HEK293 (cell line): ENCODE measurements around the gene ERBB2.

Experiments used
- CTCF ChIA-PET: fragments of 350-600 bp; formaldehyde crosslinking; extraction: SDS; loops from one replicate; lab custom pipeline; 2021; ENCODE audit warnings: antibody characterized with exemption; lab: Yijun Ruan, JAX
- POLR2A ChIA-PET: fragments of 300-600 bp; formaldehyde crosslinking; extraction: SDS; loops from one replicate; lab custom pipeline; 2020; ENCODE audit warnings: antibody characterized with exemption, inconsistent platforms; lab: Yijun Ruan, JAX
- H3K27ac ChIP-seq: fragments of 200-500 bp; sonication (Bioruptor generic); 2 replicates; pipeline ENCODE4 v1.5.1; 2014; ENCODE audit warnings: low read depth, low read length, control low read depth, inconsistent platforms; ENCODE audit errors: extremely low read depth
- H3K36me3 ChIP-seq, 2 experiments: fragments of 200-500 bp in 1 of 2; sonication (Bioruptor generic) in 1 of 2; 1 replicate in 1 of 2; 2 replicates in 1 of 2; pipeline ENCODE4 v1.5.1; 2014 to 2017; ENCODE audit warnings: inconsistent platforms in 2 of 2, low read length in 2 of 2; ENCODE audit not compliant: control insufficient read depth in 2 of 2, insufficient read depth in 1 of 2
- H3K4me1 ChIP-seq: fragments of 200-500 bp; sonication (Bioruptor generic); 2 replicates; pipeline ENCODE4 v1.5.1; 2014; ENCODE audit warnings: mild to moderate bottlenecking, low read length, inconsistent platforms; ENCODE audit not compliant: control insufficient read depth, insufficient read depth
- H3K4me3 ChIP-seq: 2 replicates; pipeline ENCODE4 v1.5.1; 2011; ENCODE audit warnings: low read depth, mild to moderate bottlenecking, control low read depth, low read length, moderate library complexity
- H3K9me3 ChIP-seq: fragments of 200-500 bp; sonication (Bioruptor generic); 2 replicates; pipeline ENCODE4 v1.5.1; 2014; ENCODE audit warnings: low read depth, low read length, inconsistent platforms; ENCODE audit not compliant: control insufficient read depth, insufficient read depth
- EGR2 ChIP-seq: fragments of 450-650 bp; formaldehyde crosslinking; IDR thresholded peaks from 2 replicates; pipeline ENCODE4 v1.5.1; 2016; ENCODE audit warnings: low read depth, missing biosample characterization, missing genetic modification characterization
- GLIS2 ChIP-seq: fragments of 450-650 bp; formaldehyde crosslinking; IDR thresholded peaks from 2 replicates; pipeline ENCODE4 v1.5.1; 2016; ENCODE audit warnings: missing biosample characterization, missing genetic modification characterization
- HOXC10 ChIP-seq: sonication (generic); formaldehyde crosslinking; IDR thresholded peaks from 2 replicates; pipeline ENCODE4 v1.8.1; 2023; ENCODE audit warnings: mild to moderate bottlenecking, missing genetic modification reagents
- KLF8 ChIP-seq: fragments of 450-650 bp; formaldehyde crosslinking; IDR thresholded peaks from 2 replicates; pipeline ENCODE4 v1.5.1; 2016; ENCODE audit warnings: missing biosample characterization, missing genetic modification characterization
- SP2 ChIP-seq: fragments of 450-650 bp; formaldehyde crosslinking; IDR thresholded peaks from 2 replicates; pipeline ENCODE4 v1.5.1; 2016; ENCODE audit warnings: missing biosample characterization, missing genetic modification characterization
- TCF7L2 ChIP-seq: IDR thresholded peaks from 2 replicates; pipeline ENCODE4 v1.6.1; 2011; ENCODE audit warnings: low read depth, mild to moderate bottlenecking, inconsistent platforms, low read length, moderate library complexity, borderline replicate concordance
- TRIM28 ChIP-seq: IDR thresholded peaks from 2 replicates; pipeline ENCODE4 v1.6.1; 2011; ENCODE audit warnings: low read length, control low read depth, borderline replicate concordance
- YY2 ChIP-seq: fragments of 450-650 bp; formaldehyde crosslinking; IDR thresholded peaks from 2 replicates; pipeline ENCODE4 v1.5.1; 2016; ENCODE audit warnings: missing biosample characterization, missing genetic modification characterization
- ZBTB49 ChIP-seq: fragments of 450-650 bp; formaldehyde crosslinking; IDR thresholded peaks from 2 replicates; pipeline ENCODE4 v1.5.1; 2016; ENCODE audit warnings: missing biosample characterization, missing genetic modification characterization, low read depth
- ZNF112 ChIP-seq: fragments of 450-650 bp; formaldehyde crosslinking; IDR thresholded peaks from 2 replicates; pipeline ENCODE4 v1.5.0; 2017; ENCODE audit warnings: missing biosample characterization, missing genetic modification characterization
- ZNF138 ChIP-seq: fragments of 450-650 bp; formaldehyde crosslinking; IDR thresholded peaks from 2 replicates; pipeline ENCODE4 v1.5.1; 2016; ENCODE audit warnings: missing biosample characterization, missing genetic modification characterization, borderline replicate concordance
- ZNF140 ChIP-seq: fragments of 450-650 bp; formaldehyde crosslinking; IDR thresholded peaks from 2 replicates; pipeline ENCODE4 v1.5.1; 2016; ENCODE audit warnings: missing biosample characterization, missing genetic modification characterization
- ZNF157 ChIP-seq: fragments of 450-650 bp; formaldehyde crosslinking; IDR thresholded peaks from 2 replicates; pipeline ENCODE4 v1.5.1; 2016; ENCODE audit warnings: missing biosample characterization, missing genetic modification characterization
- ZNF19 ChIP-seq: fragments of 450-650 bp; formaldehyde crosslinking; IDR thresholded peaks from 2 replicates; pipeline ENCODE4; 2016; ENCODE audit warnings: missing biosample characterization, missing genetic modification characterization, low read depth
- ZNF311 ChIP-seq: fragments of 450-650 bp; formaldehyde crosslinking; IDR thresholded peaks from 2 replicates; pipeline ENCODE4 v1.5.1; 2017; ENCODE audit warnings: missing biosample characterization, missing genetic modification characterization, borderline replicate concordance
- ZNF37A ChIP-seq: fragments of 450-650 bp; IDR thresholded peaks from 2 replicates; pipeline ENCODE4 v1.5.1; 2018; ENCODE audit warnings: missing biosample characterization, missing genetic modification characterization
- ZNF426 ChIP-seq: fragments of 450-650 bp; formaldehyde crosslinking; IDR thresholded peaks from 2 replicates; pipeline ENCODE4 v1.5.1; 2017; ENCODE audit warnings: missing biosample characterization, missing genetic modification characterization, mild to moderate bottlenecking, inconsistent platforms, moderate library complexity
- ZNF514 ChIP-seq: fragments of 450-650 bp; formaldehyde crosslinking; IDR thresholded peaks from 2 replicates; pipeline ENCODE4 v1.5.1; 2016; ENCODE audit warnings: missing biosample characterization, missing genetic modification characterization
- ZNF548 ChIP-seq: fragments of 450-650 bp; formaldehyde crosslinking; IDR thresholded peaks from 2 replicates; pipeline ENCODE4 v1.5.1; 2016; ENCODE audit warnings: missing biosample characterization, missing genetic modification characterization
- ZNF621 ChIP-seq: fragments of 450-650 bp; formaldehyde crosslinking; IDR thresholded peaks from 2 replicates; pipeline ENCODE4 v1.5.1; 2017; ENCODE audit warnings: missing biosample characterization, missing genetic modification characterization
- ZNF664 ChIP-seq: fragments of 450-650 bp; formaldehyde crosslinking; IDR thresholded peaks from 2 replicates; pipeline ENCODE4 v1.5.1; 2016; ENCODE audit warnings: missing biosample characterization, missing genetic modification characterization
- ZNF76 ChIP-seq: fragments of 450-650 bp; formaldehyde crosslinking; IDR thresholded peaks from 2 replicates; pipeline ENCODE4; 2016; ENCODE audit warnings: low read depth, missing biosample characterization, missing genetic modification characterization, borderline replicate concordance
- TF ChIP-seq, protein P1 (sequence below): fragments of 450-650 bp; formaldehyde crosslinking; IDR thresholded peaks from 2 replicates; pipeline ENCODE4 v1.5.1; 2016; ENCODE audit warnings: missing biosample characterization, missing genetic modification characterization
- TF ChIP-seq, protein P2 (sequence below): fragments of 450-650 bp; formaldehyde crosslinking; IDR thresholded peaks from 2 replicates; pipeline ENCODE4 v1.5.1; 2016; ENCODE audit warnings: missing biosample characterization, missing genetic modification characterization
- TF ChIP-seq, protein P3 (sequence below): fragments of 450-650 bp; formaldehyde crosslinking; IDR thresholded peaks from 2 replicates; pipeline ENCODE4 v1.5.1; 2016; ENCODE audit warnings: missing biosample characterization, missing genetic modification characterization, low read depth
- TF ChIP-seq, protein P4 (sequence below): fragments of 450-650 bp; formaldehyde crosslinking; IDR thresholded peaks from 2 replicates; pipeline ENCODE4 v1.5.0; 2017; ENCODE audit warnings: missing biosample characterization, missing genetic modification characterization, borderline replicate concordance

Gene ERBB2

DNA sequence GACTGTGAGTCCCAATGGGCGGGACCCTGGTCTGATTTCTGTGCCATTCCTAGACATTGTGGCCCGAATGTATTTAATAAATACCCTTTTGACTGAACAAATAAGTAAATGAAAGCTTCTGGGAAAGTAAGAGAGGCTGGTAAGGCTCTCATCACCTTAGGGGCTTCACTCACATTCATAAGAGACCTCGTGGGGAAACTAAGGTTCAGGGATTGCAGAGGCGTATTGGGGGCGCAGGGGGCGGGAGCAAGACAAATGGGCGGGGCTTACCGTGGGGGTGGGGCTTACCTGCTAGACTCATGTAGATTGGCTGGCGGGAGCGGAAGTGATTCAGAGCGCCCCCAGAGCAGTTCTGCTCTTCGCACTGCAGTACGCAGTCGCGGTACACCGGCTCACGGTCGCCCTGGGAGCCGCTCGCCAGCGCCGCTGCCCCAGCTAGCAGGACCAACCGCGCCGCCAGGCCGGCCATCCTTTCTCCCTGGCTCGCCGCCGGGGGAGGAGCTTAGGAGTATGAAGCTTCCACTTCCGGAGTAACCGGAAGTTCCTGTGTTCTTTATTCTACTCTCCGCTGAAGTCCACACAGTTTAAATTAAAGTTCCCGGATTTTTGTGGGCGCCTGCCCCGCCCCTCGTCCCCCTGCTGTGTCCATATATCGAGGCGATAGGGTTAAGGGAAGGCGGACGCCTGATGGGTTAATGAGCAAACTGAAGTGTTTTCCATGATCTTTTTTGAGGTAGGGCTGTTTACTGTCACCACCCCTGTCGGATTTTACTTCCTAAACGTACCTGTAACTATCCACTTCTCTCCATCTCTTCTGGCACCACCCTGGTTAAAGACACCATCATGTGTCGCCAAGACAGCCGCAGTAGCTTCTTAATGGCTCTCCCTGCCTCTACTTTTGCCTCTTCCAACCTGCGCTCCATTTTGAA, 12.1 kb upstream of the ERBB2 start, which contains the start of gene PGAP3:
Gene PGAP3, minus strand, starts transcription at position 512 of the 929 bp plus-strand sequence. Its CDS starts 43 bp downstream, at position 469.
- ChIA-PET POLR2A (interaction anchor here (0.6 to 4.1 kb wide), 25 partner anchors 9 to 462 kb away, joined by 3 to 42 read pairs (median 3); partner anchors contain the start of genes ERBB2, MIEN1, PSMD3 and STAC2), CTCF (interaction anchor here (0.7 to 3.2 kb wide), 9 partner anchors 10 to 174 kb away, joined by 3 to 11 read pairs (median 4); partner anchors contain the start of gene ERBB2)
- peaks cover 0 to 1% of the 10 kb centered on the region in 2 experiments; a peak in 2 of 3 replicates for H3K36me3 ChIP-seq
- no peak for TF ChIP-seq ZNF621 (tag by site-specific recombination)
- peak; percentile 53; the same call in 1 of the 2 replicates for TF ChIP-seq KLF8
- peak; percentile 35; the same call in 1 of the 2 replicates for TF ChIP-seq HOXC10
- TF ChIP-seq, protein P1, sequence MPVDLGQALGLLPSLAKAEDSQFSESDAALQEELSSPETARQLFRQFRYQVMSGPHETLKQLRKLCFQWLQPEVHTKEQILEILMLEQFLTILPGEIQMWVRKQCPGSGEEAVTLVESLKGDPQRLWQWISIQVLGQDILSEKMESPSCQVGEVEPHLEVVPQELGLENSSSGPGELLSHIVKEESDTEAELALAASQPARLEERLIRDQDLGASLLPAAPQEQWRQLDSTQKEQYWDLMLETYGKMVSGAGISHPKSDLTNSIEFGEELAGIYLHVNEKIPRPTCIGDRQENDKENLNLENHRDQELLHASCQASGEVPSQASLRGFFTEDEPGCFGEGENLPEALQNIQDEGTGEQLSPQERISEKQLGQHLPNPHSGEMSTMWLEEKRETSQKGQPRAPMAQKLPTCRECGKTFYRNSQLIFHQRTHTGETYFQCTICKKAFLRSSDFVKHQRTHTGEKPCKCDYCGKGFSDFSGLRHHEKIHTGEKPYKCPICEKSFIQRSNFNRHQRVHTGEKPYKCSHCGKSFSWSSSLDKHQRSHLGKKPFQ (tag by site-specific recombination) = no peak
- no peak for TF ChIP-seq ZNF548 (tag by site-specific recombination)
- TF ChIP-seq ZNF76 (tag by site-specific recombination) = no peak; the same call in 1 of the 2 replicates
- no peak for TF ChIP-seq ZBTB49 (tag by site-specific recombination)
- TF ChIP-seq ZNF664 = no peak
- TF ChIP-seq ZNF138 = no peak
- no peak for TF ChIP-seq ZNF112 (tag by site-specific recombination)
- TF ChIP-seq ZNF19 (tag by site-specific recombination) = no peak
- TF ChIP-seq, protein P2, sequence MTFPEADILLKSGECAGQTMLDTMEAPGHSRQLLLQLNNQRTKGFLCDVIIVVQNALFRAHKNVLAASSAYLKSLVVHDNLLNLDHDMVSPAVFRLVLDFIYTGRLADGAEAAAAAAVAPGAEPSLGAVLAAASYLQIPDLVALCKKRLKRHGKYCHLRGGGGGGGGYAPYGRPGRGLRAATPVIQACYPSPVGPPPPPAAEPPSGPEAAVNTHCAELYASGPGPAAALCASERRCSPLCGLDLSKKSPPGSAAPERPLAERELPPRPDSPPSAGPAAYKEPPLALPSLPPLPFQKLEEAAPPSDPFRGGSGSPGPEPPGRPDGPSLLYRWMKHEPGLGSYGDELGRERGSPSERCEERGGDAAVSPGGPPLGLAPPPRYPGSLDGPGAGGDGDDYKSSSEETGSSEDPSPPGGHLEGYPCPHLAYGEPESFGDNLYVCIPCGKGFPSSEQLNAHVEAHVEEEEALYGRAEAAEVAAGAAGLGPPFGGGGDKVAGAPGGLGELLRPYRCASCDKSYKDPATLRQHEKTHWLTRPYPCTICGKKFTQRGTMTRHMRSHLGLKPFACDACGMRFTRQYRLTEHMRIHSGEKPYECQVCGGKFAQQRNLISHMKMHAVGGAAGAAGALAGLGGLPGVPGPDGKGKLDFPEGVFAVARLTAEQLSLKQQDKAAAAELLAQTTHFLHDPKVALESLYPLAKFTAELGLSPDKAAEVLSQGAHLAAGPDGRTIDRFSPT = 0 out of 2 replicates have a peak, but pooled peaks have one; percentile 45
- 0 out of 2 replicates have a peak, but pooled peaks have one; percentile 6 for TF ChIP-seq ZNF140 (tag by site-specific recombination)
- peak; percentile 56 for TF ChIP-seq GLIS2 (tag by site-specific recombination)
- TF ChIP-seq TCF7L2 = no peak
- TF ChIP-seq TRIM28 = no peak
- TF ChIP-seq ZNF157 = no peak
- TF ChIP-seq EGR2 (tag by site-specific recombination) = peak; percentile 42; the same call in 1 of the 2 replicates
- no peak for TF ChIP-seq ZNF426 (tag by site-specific recombination)
- TF ChIP-seq, protein P3, sequence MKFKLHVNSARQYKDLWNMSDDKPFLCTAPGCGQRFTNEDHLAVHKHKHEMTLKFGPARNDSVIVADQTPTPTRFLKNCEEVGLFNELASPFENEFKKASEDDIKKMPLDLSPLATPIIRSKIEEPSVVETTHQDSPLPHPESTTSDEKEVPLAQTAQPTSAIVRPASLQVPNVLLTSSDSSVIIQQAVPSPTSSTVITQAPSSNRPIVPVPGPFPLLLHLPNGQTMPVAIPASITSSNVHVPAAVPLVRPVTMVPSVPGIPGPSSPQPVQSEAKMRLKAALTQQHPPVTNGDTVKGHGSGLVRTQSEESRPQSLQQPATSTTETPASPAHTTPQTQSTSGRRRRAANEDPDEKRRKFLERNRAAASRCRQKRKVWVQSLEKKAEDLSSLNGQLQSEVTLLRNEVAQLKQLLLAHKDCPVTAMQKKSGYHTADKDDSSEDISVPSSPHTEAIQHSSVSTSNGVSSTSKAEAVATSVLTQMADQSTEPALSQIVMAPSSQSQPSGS (tag by site-specific recombination) = no peak
- TF ChIP-seq YY2 (tag by site-specific recombination) = no peak
- peak; percentile 95 for TF ChIP-seq SP2 (tag by site-specific recombination)
- TF ChIP-seq ZNF37A (tag by site-specific recombination) = no peak
- no peak for TF ChIP-seq ZNF311
- TF ChIP-seq, protein P4, sequence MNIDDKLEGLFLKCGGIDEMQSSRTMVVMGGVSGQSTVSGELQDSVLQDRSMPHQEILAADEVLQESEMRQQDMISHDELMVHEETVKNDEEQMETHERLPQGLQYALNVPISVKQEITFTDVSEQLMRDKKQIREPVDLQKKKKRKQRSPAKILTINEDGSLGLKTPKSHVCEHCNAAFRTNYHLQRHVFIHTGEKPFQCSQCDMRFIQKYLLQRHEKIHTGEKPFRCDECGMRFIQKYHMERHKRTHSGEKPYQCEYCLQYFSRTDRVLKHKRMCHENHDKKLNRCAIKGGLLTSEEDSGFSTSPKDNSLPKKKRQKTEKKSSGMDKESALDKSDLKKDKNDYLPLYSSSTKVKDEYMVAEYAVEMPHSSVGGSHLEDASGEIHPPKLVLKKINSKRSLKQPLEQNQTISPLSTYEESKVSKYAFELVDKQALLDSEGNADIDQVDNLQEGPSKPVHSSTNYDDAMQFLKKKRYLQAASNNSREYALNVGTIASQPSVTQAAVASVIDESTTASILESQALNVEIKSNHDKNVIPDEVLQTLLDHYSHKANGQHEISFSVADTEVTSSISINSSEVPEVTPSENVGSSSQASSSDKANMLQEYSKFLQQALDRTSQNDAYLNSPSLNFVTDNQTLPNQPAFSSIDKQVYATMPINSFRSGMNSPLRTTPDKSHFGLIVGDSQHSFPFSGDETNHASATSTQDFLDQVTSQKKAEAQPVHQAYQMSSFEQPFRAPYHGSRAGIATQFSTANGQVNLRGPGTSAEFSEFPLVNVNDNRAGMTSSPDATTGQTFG (tag by site-specific recombination) = no peak
- no peak for TF ChIP-seq ZNF514 (tag by site-specific recombination)

More for the DNA sequence above, 12.1 kb upstream of the ERBB2 start, which contains the start of gene PGAP3:
- no peaks in the 10 kb centered on the region for H3K9me3 ChIP-seq
- peak within 1 kb of the TSS; percentile 97 for H3K27ac ChIP-seq
- H3K4me1 ChIP-seq = 0 out of 2 replicates have a peak, but pooled peaks cover 7% of the 10 kb centered on the region
- H3K4me3 ChIP-seq = peak within 1 kb of the TSS; percentile 81
